Loucy (cell line): Measurements from ENCODE around the gene ANKRD10.

Experiments
- CTCF ChIP-seq: fragments of 200-600 bp; sonication (generic); conservative IDR thresholded peaks from 2 replicates; pipeline ENCODE4 v1.5.1; 2014; ENCODE audit warnings: mild to moderate bottlenecking, antibody characterized with exemption, low read length
- EZH2phosphoT487 ChIP-seq: fragments of 200-600 bp; IDR thresholded peaks from 2 replicates; pipeline ENCODE4 v1.6.1; 2018; ENCODE audit warnings: antibody characterized with exemption, mild to moderate bottlenecking, moderate library complexity, borderline replicate concordance

GRCh38 chr13:110855363-110855762, 59.5 kb downstream of the ANKRD10 start:
- TF ChIP-seq CTCF (no peak), EZH2phosphoT487 (no peak)
